ENCODE measurements around the gene ANKRD37.

The ANKRD37 gene

DNA sequence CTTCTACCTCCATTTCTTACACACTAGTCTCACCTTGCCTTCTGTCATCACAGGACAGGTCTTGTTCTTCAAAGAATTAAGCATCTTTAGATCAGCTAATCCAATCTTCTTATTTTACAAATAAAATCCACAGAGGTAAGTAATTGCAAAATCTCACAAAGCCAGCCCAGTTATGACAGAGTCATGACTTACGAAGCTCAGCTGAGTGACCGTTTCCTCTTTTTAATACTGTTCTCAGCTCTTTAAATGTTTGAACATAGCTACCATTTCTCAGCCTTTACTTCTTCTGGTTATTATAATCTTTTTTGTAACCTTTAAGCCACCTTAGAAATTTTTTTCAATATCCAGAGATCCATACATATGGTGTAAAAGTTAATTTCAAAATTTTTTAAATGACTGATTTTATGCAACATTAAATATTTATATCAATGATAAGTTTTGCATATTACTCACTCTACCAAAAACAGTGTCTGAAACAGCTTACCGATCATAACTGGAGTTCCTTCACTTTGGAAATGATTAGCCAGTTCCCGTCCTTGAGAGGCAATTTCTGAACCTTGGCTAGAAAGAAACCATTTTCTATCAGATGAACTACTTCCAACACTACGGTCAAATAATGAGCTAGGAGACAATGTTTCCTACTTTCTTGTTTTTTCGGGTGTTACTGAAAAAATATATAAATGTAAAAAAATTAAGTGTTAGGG lies 8.8 kb downstream of the ANKRD37 start:
- Histone ChIP-seq H3K27me3 (replicated peaks; ENCODE audit: control insufficient read depth, insufficient read depth, low read length) (no peaks in the 10 kb centered on the region), H3K36me3 (ENCODE audit: control insufficient read depth, insufficient read depth, low read length) (peaks cover 1% of the 10 kb centered on the region), H3K4me3 (replicated peaks; ENCODE audit: low read depth, low read length) (no peak overlapping the region)
- TF ChIP-seq, protein P1, sequence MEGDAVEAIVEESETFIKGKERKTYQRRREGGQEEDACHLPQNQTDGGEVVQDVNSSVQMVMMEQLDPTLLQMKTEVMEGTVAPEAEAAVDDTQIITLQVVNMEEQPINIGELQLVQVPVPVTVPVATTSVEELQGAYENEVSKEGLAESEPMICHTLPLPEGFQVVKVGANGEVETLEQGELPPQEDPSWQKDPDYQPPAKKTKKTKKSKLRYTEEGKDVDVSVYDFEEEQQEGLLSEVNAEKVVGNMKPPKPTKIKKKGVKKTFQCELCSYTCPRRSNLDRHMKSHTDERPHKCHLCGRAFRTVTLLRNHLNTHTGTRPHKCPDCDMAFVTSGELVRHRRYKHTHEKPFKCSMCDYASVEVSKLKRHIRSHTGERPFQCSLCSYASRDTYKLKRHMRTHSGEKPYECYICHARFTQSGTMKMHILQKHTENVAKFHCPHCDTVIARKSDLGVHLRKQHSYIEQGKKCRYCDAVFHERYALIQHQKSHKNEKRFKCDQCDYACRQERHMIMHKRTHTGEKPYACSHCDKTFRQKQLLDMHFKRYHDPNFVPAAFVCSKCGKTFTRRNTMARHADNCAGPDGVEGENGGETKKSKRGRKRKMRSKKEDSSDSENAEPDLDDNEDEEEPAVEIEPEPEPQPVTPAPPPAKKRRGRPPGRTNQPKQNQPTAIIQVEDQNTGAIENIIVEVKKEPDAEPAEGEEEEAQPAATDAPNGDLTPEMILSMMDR (IDR thresholded peaks at IDR 0.05; ENCODE audit: insufficient read depth, low read length, poor library complexity, severe bottlenecking) = no peak
- DNase-seq (ENCODE audit: extremely low read depth, insufficient read length) = no peak

DNA sequence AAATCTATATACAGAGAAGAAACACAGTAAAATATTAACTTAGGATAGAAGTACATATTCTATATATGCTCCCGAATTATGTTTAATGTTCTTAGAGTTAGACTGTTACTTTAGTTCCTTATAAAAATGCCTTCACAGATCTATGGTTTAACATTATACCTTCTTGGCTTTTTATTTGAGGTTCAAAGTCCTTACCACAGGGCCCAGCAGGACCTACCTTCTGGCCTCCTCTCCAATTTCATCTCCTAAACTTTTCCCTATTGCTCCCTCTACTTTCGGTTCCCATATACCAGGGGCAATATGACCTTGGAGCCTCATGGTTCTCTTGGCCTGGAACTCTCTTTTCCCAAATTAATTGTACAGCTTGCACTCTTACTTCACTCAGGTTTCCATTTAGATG lies 11.8 kb downstream of the ANKRD37 start:
- no peaks in the 10 kb centered on the region for H3K27me3 ChIP-seq (replicated peaks; ENCODE audit: control insufficient read depth, insufficient read depth, low read length)
- H3K4me3 ChIP-seq (replicated peaks; ENCODE audit: low read depth, low read length) = no peak overlapping the region
- DNase-seq (ENCODE audit: extremely low read depth, insufficient read length) = no peak
- TF ChIP-seq, protein P1 (IDR thresholded peaks at IDR 0.05; ENCODE audit: insufficient read depth, low read length, poor library complexity, severe bottlenecking) = no peak
- H3K36me3 ChIP-seq (ENCODE audit: control insufficient read depth, insufficient read depth, low read length) = no peaks in the 10 kb centered on the region; the same call in none of the 2 replicates

DNA sequence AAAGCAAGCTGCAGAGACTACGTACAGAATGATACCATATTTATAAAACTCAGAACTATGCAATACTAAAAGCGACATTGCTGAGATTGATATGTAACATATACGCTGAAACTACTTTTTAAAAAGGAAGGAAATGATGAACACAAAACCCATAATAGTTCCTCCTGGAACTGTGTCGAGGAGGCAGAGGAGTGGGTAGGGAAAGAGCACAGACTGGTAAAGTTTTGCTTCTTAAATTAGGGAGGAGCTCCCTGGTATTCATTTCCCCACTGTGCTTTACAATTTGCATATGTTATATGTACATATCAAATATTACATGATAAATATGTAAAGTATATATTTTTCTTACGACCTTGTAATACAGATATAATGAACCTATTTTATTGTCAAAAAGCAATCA lies 15.2 kb downstream of the ANKRD37 start:
- H3K4me3 ChIP-seq (replicated peaks; ENCODE audit: low read depth, low read length) = no peak overlapping the region
- no peak for DNase-seq (ENCODE audit: extremely low read depth, insufficient read length)
- no peaks in the 10 kb centered on the region; the same call in none of the 2 replicates for H3K36me3 ChIP-seq (ENCODE audit: control insufficient read depth, insufficient read depth, low read length)
- no peaks in the 10 kb centered on the region for H3K27me3 ChIP-seq (replicated peaks; ENCODE audit: control insufficient read depth, insufficient read depth, low read length)
- TF ChIP-seq, protein P1 (IDR thresholded peaks at IDR 0.05; ENCODE audit: insufficient read depth, low read length, poor library complexity, severe bottlenecking) = no peak

DNA sequence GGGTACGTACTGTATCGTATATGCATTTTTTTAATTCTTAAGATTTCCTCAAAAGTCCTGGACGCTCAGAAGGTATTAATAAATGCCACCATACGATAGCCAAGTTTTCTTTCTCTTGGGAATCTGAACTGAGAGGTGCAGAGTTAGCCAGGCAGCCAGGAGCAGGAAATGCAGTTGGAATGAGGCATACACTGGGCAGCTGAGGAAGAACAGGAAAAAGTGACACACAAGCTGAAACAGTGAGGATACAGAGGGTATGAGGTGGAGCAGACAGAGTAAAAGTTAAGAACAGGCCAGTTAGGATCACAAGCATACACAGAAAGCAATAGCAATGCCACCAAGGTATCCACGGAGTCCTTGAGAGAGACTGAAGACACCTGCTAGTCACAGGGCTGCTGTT lies 15.8 kb downstream of the ANKRD37 start:
- Histone ChIP-seq H3K36me3 (ENCODE audit: control insufficient read depth, insufficient read depth, low read length) (peaks cover 1% of the 10 kb centered on the region), H3K27me3 (replicated peaks; ENCODE audit: control insufficient read depth, insufficient read depth, low read length) (no peaks in the 10 kb centered on the region), H3K4me3 (replicated peaks; ENCODE audit: low read depth, low read length) (no peak overlapping the region)
- DNase-seq (ENCODE audit: extremely low read depth, insufficient read length) = no peak
- TF ChIP-seq, protein P1 (IDR thresholded peaks at IDR 0.05; ENCODE audit: insufficient read depth, low read length, poor library complexity, severe bottlenecking) = no peak

DNA sequence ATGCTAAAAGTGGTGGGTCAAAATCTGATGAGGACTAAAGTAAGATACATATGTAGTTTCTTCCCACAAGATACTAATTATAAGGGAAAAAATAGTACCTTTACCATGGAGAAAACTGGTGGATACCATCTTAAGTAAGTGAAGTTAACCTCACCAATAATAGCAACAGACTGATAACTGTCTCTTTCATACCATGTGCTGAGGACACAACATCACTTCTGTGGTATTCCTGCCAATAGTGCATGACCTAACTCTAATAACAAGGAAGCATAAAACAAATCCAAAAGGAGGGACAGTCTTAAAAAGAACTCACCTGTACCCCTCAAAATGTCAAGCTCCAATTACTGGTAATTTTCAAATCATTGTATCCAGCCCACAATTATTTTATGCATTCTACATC lies 20.3 kb downstream of the ANKRD37 start:
- TF ChIP-seq, protein P1 (IDR thresholded peaks at IDR 0.05; ENCODE audit: insufficient read depth, low read length, poor library complexity, severe bottlenecking) = no peak
- H3K27me3 ChIP-seq (replicated peaks; ENCODE audit: control insufficient read depth, insufficient read depth, low read length) = no peaks in the 10 kb centered on the region
- peaks cover 2% of the 10 kb centered on the region for H3K36me3 ChIP-seq (ENCODE audit: control insufficient read depth, insufficient read depth, low read length)
- DNase-seq (ENCODE audit: extremely low read depth, insufficient read length) = no peak
- no peak overlapping the region for H3K4me3 ChIP-seq (replicated peaks; ENCODE audit: low read depth, low read length)

Data from GM06990 (cell line).